ENCODE data around the gene RNASEL. TPM values are rescaled to one million over a fixed set of nuclear protein-coding genes. Genes with fewer than 3 reads are reported as not detected.

RNASEL gene
- total and polyA plus RNA-seq, 9 of the 15 experiments (the other 6 are each of a cell fraction or from before 2014, with no cell fraction given), result 4.3 to 11.1 (median 7.2) TPM

GRCh38 chr1:182568647-182569284 is 20.3 kb downstream of the RNASEL start (continued):
- TF ChIP-seq, protein P1, sequence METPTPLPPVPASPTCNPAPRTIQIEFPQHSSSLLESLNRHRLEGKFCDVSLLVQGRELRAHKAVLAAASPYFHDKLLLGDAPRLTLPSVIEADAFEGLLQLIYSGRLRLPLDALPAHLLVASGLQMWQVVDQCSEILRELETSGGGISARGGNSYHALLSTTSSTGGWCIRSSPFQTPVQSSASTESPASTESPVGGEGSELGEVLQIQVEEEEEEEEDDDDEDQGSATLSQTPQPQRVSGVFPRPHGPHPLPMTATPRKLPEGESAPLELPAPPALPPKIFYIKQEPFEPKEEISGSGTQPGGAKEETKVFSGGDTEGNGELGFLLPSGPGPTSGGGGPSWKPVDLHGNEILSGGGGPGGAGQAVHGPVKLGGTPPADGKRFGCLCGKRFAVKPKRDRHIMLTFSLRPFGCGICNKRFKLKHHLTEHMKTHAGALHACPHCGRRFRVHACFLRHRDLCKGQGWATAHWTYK (CRISPR knock-in tag; IDR thresholded peaks at IDR 0.05), result no peak
- TF ChIP-seq HDAC1 (IDR thresholded peaks at IDR 0.05), result no peak
- TF ChIP-seq, protein P2, sequence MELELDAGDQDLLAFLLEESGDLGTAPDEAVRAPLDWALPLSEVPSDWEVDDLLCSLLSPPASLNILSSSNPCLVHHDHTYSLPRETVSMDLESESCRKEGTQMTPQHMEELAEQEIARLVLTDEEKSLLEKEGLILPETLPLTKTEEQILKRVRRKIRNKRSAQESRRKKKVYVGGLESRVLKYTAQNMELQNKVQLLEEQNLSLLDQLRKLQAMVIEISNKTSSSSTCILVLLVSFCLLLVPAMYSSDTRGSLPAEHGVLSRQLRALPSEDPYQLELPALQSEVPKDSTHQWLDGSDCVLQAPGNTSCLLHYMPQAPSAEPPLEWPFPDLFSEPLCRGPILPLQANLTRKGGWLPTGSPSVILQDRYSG (tag; conservative IDR thresholded peaks at IDR 0.05; ENCODE audit: low read depth), result no peak

DNA sequence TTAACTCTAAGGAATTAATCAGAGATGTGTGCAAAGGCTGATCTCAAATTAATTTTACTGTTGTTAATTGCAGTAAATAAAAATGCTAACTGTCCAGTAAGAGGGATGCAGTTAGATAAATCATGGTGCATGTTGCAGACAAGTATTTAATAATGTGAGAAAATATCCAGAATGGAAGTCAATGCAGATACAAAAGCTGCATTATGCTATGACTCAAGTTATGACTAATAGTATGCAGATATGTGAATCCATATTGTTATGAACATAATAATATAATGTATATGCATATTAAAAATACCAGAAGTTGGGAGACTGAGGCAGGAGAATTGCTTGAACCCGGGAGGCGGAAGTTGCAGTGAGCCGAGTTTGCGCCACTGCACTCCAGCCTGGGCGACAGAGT is 21.4 kb downstream of the RNASEL start:
- no peak for DNase-seq (ENCODE audit: extremely low read depth in 1 of 4, low spot score in 3 of 4)
- H3K4me2 ChIP-seq (ENCODE audit: insufficient read depth, low read length), result no peak overlapping the region
- H3K9me1 ChIP-seq (ENCODE audit: control insufficient read depth, insufficient read depth, low read length), result no peaks in the 10 kb centered on the region
- ChIA-PET CTCF (ENCODE audit: low intra/inter-chr PET ratio) (no interaction called here), POLR2A (interaction anchor here (1.0 kb wide), 1 partner anchor 120 kb away, joined by 4 read pairs; no protein-coding TSS in a partner anchor)
- H3K4me3 ChIP-seq, result no peak overlapping the region
- FAIRE-seq, result no peak
- in situ Hi-C loops (cut with MboI), result no loop called here
- H3K27me3 ChIP-seq (ENCODE audit: control insufficient read depth in 2 of 2, insufficient read depth in 2 of 2, low read length in 2 of 2), result peaks cover under 1 to 6% of the 10 kb centered on the region in 2 experiments; a peak in 2 of 5 replicates
- no peaks in the 10 kb centered on the region for H4K20me1 ChIP-seq (replicated peaks; ENCODE audit: control insufficient read depth, insufficient read depth, low read length)
- H2AFZ ChIP-seq (ENCODE audit: low read depth, low read length), result no peak overlapping the region
- no peaks in the 10 kb centered on the region for H3K79me2 ChIP-seq (ENCODE audit: control insufficient read depth, insufficient read depth, low read length)
- H3K4me1 ChIP-seq (replicated peaks in 1 of 2; ENCODE audit: control insufficient read depth in 2 of 2, insufficient read depth in 2 of 2, low read length in 2 of 2), result no peaks in the 10 kb centered on the region
- no peaks in the 10 kb centered on the region for H3K9me3 ChIP-seq (replicated peaks; ENCODE audit: control insufficient read depth, insufficient read depth, low read depth, low read length)
- H3K27ac ChIP-seq (ENCODE audit: extremely low read depth, low read depth, low read length), result no peak overlapping the region
- no TSS peak for BruUV-seq (replicated peaks)
- 12% methylated on average over 5 of the region's 5 CpGs for WGBS (ENCODE audit: insufficient coverage, low coverage, missing lambda C conversion rate)
- H3K9ac ChIP-seq (ENCODE audit: insufficient read depth in 1 of 2, low read depth in 2 of 2, low read length in 2 of 2), result no peak overlapping the region
- intact Hi-C loops (cut with micrococcal nuclease), result no loop called here
- no peaks in the 10 kb centered on the region for H3K36me3 ChIP-seq (ENCODE audit: control insufficient read depth, insufficient read depth, low read length)
- ATAC-seq, result no peak
- TF ChIP-seq EWSR1 (IDR thresholded peaks at IDR 0.05; ENCODE audit: borderline replicate concordance, low read depth, partially characterized antibody) (no peak), MED1 (CRISPR knock-in tag; IDR thresholded peaks at IDR 0.05; ENCODE audit: borderline replicate concordance) (no peak), ZBTB1 (CRISPR knock-in tag; IDR thresholded peaks at IDR 0.05; ENCODE audit: borderline replicate concordance, low read depth) (no peak), ZNF696 (CRISPR knock-in tag; conservative IDR thresholded peaks at IDR 0.05) (no peak), MAZ (CRISPR knock-in tag; conservative IDR thresholded peaks at IDR 0.05 in 1 of 2, IDR thresholded peaks at IDR 0.05 in 1 of 2) (no peak), ZNF436 (CRISPR knock-in tag; IDR thresholded peaks at IDR 0.05) (no peak), RAD21 (CRISPR knock-in tag; conservative IDR thresholded peaks at IDR 0.05 in 1 of 2, IDR thresholded peaks at IDR 0.05 in 1 of 2) (no peak), SOX6 (IDR thresholded peaks at IDR 0.05) (no peak), KDM2B (CRISPR knock-in tag; IDR thresholded peaks at IDR 0.05) (no peak), CEBPZ (IDR thresholded peaks at IDR 0.05; ENCODE audit: borderline replicate concordance, low read depth, low read length) (no peak), ZNF561 (CRISPR knock-in tag; conservative IDR thresholded peaks at IDR 0.05) (no peak)

Measured in K562 (cell line).